GM21390 (cell line): ENCODE measurements around the gene FRMPD2.
"Not testable (repeated sequence)": the region's sequence is repeated elsewhere in the genome, so short reads cannot be mapped to it uniquely, and the experiment has no call there.

ENCODE experiments used
- ATAC-seq: cut with Tn5 transposase; IDR thresholded peaks from one replicate; pipeline ENCODE4 v1.9.1; 2021; ENCODE audit not compliant: unreplicated experiment

Gene FRMPD2

DNA sequence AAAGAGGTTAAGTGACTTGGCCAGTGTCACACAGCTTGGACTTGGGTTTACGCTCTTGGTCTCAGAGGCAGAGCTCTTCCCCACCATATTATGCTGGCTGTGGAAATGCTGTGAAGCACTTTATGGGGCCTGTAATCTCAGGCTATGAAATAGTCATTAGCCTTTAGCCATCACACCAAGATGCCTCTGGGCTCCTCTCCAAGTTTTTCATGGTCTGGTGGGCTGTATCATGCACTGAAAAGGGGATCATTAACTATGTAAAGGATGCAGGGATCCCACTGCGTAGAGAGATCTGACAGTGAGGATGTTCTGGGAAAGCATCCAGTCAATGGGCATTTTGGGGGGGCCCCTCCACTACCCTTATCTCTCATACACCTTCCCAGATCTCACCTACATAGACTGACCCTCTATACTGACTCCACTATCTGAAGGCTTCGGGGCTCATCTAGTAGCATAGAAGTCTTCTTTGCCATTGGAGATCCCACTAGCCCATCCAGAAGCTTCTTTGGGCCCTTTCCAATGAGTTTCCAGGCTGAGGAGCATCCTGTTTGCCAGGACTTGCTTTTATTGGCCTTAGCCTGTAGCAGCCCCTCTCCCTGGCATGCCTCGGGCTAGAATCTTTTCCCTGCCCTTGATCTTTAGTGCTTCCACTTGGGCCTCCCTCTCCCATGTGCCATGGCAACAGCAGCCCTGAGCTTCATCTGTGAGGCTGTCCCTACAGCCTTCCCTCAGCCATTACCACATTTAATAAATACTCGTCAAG, 19.6 kb downstream of the FRMPD2 start:
- no peak for ATAC-seq

DNA sequence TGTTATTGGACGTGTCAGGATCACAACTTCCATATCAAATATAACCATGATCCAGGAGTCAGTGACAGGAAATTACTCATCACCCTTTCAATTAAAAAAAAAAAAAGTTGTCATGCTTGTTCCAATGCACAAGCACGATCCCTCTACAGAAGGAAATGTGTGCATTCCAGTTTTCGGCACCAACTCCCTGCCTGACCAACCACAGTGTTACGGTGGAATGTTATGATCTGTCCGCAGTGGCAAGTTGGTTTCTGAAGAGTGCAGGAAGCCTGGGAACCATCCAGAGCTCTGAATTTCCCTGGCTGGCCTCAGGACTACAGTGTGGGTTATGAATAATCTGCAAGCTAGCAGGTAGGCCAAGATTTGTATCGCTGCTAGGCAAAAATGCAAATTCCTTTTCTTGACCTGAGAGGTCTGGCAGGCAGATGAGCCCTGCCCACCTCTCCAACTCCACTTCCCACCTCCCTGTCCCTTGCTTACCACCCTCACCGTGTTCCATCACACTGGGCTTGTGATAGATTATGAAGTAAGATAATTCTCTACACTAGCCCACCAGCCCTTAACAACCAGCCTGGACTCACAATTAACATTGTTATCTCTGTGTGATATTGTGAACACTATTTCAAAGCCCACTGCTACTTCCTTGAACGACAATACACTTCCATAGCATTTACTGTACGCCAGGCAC, 20.4 kb downstream of the FRMPD2 start:
- ATAC-seq: no peak

DNA sequence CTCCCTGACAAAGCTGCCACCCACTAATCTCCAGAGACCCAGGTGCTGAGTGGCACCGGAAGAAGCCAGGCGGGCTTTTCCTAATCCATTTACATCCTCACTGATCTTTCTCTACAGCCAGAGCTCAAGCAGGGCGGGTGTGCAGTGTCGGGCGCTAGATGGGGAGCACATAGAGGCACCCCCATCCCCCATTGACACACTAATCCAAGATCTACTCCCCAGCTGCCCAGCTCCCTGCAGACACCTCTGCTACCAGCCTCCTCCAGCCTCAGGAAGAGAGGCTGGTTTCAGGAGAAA, 22.2 kb downstream of the FRMPD2 start:
- no peak for ATAC-seq

DNA sequence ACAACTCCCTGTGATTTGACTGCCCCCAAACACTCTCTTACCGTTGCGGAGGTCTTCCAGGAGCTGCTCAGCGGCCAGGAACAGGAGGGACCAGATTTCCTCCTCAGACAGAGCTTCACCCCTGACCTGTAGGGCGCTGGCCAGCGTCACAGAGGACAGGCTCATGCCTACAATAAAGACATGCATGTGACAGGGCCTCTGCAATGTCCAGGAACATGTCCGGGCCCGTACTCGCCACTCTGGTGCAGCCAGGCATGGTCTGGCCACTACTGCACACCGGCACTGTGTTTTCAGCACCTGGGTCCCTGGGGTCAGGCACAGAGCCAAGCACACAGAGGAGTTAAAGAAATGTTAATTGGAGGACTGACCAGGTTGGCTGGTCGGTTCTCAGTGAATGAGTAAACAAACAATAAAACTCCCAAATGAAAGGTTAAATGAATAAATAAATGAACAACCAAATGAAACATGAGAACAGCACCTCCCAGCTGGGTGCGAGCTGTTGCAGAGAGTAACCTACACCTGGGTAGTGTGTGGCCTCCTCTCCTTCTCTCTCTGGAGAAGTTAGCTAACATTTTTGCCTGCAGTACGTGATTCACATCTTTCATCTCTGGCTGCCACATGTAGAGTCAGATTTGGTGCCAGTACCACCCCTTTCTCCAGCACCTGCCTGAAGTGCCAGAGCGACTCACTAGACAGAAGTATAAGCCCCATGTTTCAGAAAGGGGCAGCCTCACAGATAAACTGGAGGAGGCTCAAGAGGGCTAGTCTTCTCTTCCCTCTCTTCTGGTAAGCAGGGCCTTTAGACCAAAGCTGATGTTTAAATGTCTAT, 22.8 kb downstream of the FRMPD2 start:
- no peak for ATAC-seq

DNA sequence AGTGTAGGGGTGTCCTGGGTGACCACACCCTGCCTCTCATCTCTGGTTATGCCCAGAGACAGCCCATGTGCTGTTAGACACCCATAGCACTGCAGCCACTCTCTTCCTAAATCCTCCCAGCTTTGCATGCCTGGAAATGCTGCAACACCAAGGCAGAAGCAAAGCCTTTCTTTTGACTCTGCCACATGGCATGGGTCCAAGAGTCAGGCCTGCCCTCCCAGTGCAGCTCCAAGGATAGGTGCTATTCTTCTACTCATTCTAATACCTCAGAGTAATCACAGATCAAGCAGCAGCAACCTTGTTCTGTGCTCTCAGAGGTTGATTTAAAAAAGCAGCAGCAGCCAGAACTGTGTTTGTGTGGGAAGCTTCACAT, 23.4 kb downstream of the FRMPD2 start:
- no peak for ATAC-seq

DNA sequence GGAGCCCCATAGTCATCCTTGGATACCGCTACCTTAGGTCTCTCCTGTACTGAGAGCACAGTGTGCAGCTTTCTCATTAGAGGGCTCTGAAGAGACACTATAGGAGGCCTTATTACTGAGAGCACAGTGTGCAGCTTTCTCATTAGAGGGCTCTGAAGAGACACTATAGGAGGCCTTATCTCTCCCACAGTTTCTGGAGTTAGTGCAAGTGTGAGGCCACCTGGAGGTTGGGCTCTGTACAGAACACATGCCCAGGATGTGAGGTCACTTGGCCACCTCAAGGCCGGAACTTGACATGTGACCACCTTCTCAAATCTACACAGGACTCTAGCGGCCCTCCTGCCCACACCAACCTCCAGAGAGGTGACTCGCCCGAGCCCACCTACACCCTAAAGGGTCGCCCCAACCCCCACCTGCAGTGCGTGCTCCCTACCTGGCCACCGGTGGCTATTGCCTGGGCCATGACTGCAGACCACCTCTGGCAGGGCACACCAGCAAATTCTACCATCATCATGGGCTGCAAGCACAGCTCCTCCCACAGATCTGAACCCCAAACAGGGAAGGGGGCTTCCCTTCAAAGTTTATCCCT, 24.6 kb downstream of the FRMPD2 start:
- ATAC-seq: no peak

DNA sequence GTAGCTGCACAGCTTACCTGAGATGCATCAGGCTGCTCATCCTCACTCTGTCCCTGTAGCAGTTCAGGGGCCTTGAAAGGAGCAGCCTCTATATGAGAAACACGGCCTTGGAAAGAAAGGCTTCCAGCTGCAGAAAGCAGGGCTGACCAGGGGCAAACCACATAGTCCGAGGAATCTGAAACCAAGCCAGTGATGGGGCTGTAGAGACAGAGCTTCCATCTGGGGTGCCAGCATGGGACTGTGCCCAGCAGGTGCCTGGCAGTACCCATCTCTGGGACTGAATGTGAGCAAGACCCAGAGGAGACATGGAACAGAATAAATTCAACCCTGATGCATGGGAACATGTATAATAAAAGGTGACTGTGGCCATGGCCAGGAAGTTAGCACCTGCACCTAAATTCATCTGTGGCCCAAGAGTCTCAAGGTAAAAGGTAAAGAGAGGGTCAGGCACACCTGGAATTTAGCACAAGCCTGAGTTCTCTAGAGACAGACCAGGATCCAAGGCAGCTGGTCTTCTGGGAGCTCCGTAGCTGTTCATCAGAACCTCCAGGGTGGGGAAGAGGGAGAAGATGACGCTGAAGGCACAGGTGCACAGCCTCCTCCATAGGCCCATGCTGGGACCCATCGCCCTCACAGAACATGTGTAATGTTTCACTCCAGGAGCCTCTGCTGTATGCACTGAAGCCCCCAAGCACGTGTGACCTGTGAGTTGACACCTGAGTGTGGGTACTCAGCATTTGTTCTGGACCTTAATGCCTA, 25.3 kb downstream of the FRMPD2 start:
- ATAC-seq: no peak

DNA sequence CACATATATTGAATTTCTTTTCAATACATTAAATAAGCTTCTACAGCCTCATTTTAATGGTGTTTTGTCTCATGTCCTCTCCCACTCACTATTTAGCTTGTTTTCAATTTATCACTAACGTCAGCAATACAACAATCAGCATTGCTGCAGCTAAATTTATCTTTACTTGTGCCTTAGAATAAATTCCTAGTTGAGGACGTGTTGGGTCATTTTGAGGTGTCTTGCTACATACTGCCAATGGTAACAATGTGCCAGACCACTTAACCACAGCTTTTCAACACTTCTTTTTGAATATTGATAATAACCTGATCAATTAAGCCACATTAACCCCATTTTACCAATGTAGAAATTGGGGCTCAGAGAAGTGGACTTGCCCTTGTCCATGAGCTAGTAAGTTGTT, 26.0 kb downstream of the FRMPD2 start:
- no peak for ATAC-seq

DNA sequence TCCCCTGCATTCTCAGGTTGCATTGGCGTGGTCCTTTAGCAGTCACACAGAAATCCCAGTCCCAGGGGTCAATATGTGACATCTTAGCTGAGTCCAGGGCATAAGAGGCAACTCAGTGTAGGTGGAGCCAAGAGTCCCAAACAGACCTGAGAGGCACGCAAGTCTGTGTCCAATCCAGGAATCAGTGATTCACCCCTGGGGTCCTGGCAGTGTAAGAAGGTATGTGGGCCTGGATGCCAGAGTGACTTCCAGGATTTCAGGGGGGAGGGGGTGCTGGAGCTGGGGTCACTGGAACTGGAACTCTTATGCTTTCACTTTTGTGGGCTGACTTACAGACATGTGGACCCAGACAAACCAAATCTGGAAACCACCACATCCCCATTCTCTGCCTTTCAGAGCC, 26.8 kb downstream of the FRMPD2 start:
- no peak for ATAC-seq

DNA sequence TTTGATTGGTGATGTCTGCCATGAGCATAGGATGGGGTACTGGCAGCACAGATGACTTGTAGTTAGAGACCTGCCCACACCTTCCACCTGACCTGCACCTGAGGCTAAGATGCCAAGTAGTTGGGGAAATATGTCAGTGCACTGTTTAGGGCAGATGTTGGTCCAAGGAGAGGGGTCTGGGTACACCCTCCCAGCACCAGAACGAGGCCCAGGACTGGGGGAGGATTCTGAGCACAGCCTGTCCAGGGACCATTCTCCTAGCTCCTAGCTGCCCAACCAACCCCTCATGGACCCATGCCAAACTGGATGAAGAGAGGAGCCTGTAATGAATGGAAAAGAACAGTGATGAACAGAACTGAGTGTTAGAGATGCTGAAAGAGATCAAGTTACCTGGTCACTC, 28.0 kb downstream of the FRMPD2 start:
- no peak for ATAC-seq

DNA sequence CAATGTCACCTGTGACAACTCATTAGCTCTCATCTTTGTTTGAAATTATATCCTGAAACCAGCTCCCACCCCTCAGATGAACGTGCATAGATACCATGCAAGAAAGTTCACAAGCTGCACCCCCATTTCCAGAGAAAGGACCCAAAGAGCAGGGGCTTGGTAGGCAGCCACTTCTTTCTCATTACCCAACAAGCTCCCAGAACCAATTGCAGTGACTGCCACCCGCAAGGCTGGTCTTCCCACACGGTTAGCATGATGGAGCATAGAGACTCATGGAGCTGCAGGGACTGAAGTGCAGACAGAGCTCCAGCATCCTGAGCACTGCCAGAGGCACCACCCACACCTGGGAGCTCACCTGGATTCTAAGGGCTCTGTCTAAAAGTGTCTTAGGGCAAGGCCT, 28.5 kb downstream of the FRMPD2 start:
- ATAC-seq: no peak

DNA sequence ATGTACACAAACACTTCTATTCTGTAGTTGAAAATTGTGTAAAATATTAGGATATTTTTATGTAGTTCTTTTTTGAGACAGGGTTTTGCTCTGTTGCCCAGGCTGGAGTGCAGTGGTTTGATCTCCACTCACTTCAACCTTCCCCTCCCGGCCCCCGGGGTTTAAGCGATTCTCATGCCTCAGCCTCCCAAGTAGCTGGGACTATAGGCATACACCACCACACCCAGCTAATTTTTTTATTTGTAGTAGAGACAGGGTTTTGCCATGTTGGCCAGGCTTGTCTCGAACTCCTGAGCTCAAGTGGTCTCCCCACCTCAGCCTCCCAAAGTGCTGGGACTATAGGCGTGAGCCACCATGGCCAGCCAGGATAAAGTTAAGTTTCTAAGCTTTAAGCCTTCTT, 30.6 kb downstream of the FRMPD2 start:
- ATAC-seq: not testable (repeated sequence)

DNA sequence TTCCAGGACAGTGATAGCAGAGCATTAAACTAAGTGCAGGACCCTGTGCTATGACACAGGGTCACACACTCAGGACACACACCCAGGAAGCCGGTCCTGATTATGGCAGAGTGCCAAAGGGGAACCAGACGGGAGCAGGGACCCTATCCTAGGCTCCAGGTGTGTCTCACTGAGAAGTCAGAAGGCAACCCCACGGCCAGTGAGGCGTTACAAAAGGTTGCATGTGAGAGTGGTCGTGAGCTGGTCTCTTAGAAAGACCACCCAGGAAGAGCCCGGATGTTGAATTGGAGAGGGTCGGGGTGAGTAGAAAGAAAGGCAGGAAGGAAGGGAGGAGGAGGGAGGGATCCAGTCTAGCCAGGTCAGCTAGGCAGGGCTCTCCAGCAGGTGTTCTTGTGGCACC, 31.0 kb downstream of the FRMPD2 start:
- no peak for ATAC-seq

DNA sequence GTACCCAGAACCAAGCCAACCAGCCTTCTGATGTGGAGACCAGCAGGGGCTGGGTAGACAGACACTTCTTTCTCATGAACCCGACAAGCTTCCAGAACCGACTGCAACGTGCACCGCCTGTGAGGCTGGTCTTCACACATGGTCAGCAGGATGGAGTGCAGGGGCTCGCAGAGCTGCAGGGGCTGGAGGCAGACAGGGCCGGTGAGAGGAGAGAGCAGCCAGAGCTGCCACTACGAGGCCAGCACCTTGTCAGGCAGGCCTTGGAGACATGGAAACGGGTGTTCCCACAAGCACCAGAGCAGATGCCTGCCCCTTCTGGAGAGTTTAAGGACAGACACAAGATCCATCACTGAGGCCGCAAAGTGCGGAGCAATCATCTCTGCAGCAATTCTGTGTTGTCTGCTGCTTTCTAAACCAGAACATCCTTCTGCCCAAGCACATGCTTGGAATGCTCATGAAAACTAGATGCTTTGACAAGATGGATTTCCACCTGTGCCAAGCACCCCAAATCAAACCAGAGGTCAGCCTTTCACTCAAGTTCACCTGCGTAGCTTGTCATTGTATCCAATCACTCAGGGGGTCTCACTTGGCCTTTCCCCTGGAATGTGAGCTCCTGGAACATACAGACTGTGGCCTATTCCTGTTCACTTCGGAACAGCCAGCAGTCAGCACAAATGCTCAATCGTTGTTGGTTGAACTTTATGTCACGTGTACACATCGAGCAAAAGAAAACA, 32.2 kb downstream of the FRMPD2 start:
- no peak for ATAC-seq

DNA sequence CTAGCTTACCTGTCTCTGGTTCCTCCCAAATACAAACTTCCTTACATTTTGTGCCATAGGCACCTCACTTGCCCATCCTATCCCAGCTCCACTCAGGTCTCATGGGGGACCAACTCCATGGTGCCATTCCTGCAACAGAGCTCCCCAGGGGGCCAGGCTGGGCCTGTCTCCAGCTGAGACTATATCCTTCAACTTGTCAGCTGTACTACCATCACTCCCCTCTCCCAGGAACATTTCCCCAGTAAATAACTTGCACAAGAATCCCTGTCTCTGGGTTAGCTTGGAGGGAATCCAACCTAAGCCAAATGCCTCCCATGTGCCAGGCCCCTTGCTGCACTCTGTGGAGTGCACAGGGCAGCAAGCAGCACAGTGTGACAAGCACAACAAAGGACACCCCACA, 33.2 kb downstream of the FRMPD2 start:
- ATAC-seq: no peak

DNA sequence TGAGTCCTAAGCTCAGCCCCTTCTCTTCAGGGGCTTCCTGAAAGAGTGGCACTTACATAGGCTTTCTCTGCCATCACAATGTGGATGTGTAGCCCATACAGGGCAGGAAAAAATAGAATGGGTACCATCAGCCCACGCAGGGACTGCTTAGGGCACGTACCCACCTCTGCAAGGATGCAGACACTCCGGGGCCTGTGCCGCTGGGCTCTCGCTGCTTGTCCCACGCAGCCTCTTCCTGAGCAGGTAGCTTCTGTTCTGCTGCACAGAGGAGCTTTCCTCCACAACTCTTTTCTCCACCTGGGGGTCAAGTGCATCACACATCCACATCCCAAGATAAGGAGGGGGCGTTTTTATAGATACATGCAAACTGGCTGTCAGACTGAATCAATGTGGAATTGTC, 34.3 kb downstream of the FRMPD2 start:
- no peak for ATAC-seq

DNA sequence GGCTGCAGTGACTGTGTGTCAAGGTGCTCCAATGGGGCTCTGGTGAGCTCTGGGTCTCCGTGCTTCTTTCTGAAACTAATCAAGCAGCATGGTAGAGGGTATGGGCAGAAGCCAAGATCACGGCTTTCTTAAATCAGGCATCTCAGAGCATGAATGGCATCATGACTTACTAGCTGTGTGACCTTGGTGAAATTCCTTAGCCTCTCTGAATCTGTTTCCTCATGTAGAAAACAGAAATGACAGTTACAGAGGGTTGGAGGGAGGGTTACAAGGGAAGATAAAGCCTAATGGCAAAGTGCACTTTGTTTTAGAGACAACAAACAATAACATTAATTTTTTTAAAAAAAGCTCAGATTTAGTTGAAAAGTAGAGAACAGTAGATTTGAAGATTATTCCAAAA, 34.9 kb downstream of the FRMPD2 start:
- no peak for ATAC-seq

DNA sequence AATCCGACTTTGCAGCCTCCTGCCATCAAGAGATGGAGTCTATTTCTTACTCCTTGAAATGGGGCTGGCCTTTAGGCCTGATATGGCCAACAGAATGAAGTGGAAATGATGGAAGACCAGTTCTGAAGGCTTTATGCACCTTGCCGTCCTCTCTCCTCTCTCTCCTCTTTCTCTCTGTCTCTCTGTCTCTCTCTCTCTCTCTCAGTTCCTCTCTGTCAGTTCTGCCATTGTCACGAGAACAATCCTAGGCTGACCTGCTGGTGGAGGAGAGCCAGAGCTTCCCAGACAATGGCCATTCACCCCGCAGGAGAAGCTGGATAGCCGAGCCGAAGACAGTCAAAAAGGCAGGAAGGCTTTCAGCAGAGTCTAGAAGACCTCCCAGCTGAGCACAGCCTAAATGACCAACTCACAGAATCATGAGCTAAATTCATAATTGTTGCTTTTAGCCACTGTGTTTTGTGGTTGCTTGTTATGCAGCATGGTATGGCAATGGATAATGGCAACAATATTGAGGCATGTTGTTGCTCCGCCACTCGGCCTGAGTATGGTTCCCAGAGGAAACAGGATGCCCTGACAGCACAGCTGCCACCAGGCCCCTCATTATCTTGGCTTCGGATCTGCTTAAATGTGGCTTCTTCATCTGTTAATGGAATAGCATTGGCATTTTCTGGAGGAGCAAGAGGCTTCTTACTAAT, 35.5 kb downstream of the FRMPD2 start:
- ATAC-seq: no peak

DNA sequence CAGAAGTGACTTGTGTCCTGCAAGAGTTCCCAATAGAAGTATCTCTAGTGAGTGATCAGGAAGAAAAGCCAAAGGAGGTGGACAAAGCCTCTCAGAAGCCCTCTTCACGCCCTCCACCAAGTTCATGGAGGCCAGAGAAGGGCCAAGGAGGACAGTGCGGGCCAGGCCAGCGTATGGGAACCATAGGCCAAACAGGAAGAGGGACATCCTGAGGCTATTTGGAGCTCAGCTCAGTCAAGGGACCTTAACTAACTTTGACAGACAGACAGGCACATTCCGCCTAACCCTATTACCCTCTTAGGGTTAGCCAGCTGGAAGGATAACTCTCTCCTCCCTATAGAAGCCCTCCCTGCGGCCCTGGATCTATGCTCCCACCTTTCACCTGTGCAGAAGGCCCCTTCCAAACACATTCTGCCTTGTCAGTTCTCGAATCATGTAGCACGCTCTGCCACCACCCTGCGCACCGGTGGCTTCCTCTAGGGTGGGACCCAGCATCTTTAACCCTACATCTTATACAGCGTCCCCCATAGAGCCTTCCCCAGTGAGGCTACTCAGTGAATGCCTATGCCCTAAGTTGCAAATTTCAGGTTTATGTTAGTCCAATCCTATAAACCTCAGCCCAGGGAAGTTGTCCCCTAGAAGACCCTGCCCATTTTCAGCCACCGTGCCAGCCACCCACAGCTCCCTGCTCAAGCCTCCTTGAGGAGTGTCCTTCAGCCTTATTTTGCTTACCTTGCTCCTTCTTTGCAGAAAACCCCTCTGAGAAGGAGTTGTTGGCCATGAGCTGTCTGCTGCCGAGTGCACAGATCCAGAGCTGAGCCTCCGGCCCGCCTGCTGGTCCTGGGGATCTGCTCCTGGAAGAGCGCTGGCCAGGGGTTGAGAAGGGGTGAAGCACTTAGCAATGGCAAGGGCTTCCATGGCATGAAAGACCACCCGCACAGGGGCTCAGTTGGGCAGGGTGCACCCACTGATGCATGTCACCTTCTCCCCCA, 36.9 kb downstream of the FRMPD2 start:
- no peak for ATAC-seq
